CD4-positive, alpha-beta T cell (primary cell): ENCODE data around the gene ZG16. TPM values are rescaled to one million over a fixed set of nuclear protein-coding genes. Genes with fewer than 3 reads are reported as not detected.
A peak's percentile ranks its signal among the peaks of the same experiment; 100 is the strongest.

Experiments used
- ATAC-seq: fragments of 200-7000 bp; cut with Tn5 transposase; one replicate; pipeline ENCODE4 v1.10.0; 2022; ENCODE audit warnings: mild to moderate bottlenecking; ENCODE audit not compliant: poor library complexity
- CTCF ChIA-PET: fragments of 350-600 bp; sonication (Branson Sonifier 250); formaldehyde crosslinking; loops from one replicate; lab custom pipeline; 2021; ENCODE audit warnings: antibody characterized with exemption, inconsistent platforms; lab: Charles Lee
- POLR2A ChIA-PET: fragments of 350-600 bp; sonication (Branson Sonifier 250); formaldehyde crosslinking; loops from one replicate; lab custom pipeline; 2021; ENCODE audit warnings: antibody characterized with exemption, inconsistent platforms; lab: Charles Lee
- DNase-seq, 14 experiments: peaks; one replicate each; pipeline ENCODE4 v3.0.0-alpha.2; 2013 to 2020; ENCODE audit warnings: mixed read lengths in 2 of 14
- H3K27ac ChIP-seq, 2 donors: one replicate each; pipeline versions ENCODE4 v1.5.1 to v1.7.0; 2013; ENCODE audit warnings: low read length in 2 of 2, low read depth in 1 of 2, mild to moderate bottlenecking in 1 of 2
- H3K27me3 ChIP-seq, 2 experiments: 1 replicate in 1 of 2; 2 replicates in 1 of 2; pipeline versions ENCODE4 v1.6.1 to v1.7.0; 2013; ENCODE audit warnings: low read length in 2 of 2, control low read depth in 1 of 2, mild to moderate bottlenecking in 1 of 2, moderate library complexity in 1 of 2; ENCODE audit not compliant: insufficient read depth in 2 of 2, control insufficient read depth in 1 of 2
- H3K36me3 ChIP-seq: one replicate; pipeline ENCODE4 v1.6.1; 2013; ENCODE audit warnings: low read length, control low read depth; ENCODE audit not compliant: insufficient read depth
- H3K4me1 ChIP-seq: one replicate; pipeline ENCODE4 v1.6.1; 2013; ENCODE audit warnings: low read length, control low read depth; ENCODE audit not compliant: insufficient read depth
- H3K4me3 ChIP-seq: one replicate; pipeline ENCODE4 v1.5.1; 2013; ENCODE audit warnings: mild to moderate bottlenecking, low read length, moderate library complexity
- H3K9me3 ChIP-seq, 2 experiments: 1 replicate in 1 of 2; 2 replicates in 1 of 2; pipeline versions ENCODE4 v1.6.1 to v1.7.0; 2013; ENCODE audit warnings: low read length in 2 of 2, mild to moderate bottlenecking in 2 of 2, control low read depth in 1 of 2, moderate library complexity in 1 of 2; ENCODE audit not compliant: control insufficient read depth in 1 of 2, insufficient read depth in 1 of 2
- H3K27ac Mint-ChIP-seq: one replicate; pipeline ENCODE4 v1.8.0; 2020; ENCODE audit warnings: mixed read lengths
- H3K27me3 Mint-ChIP-seq: one replicate; pipeline ENCODE4 v1.8.0; 2021; ENCODE audit warnings: mixed read lengths
- H3K36me3 Mint-ChIP-seq: one replicate; pipeline ENCODE4 v1.8.0; 2021; ENCODE audit warnings: low read depth, mixed read lengths
- H3K4me1 Mint-ChIP-seq: one replicate; pipeline ENCODE4 v1.8.0; 2021; ENCODE audit warnings: low read depth, mixed read lengths
- H3K4me3 Mint-ChIP-seq: one replicate; pipeline ENCODE4 v1.8.0; 2020; ENCODE audit warnings: mild to moderate bottlenecking, mixed read lengths
- H3K9me3 Mint-ChIP-seq: one replicate; pipeline ENCODE4 v1.8.0; 2020; ENCODE audit warnings: mixed read lengths
- intact Hi-C, 2 experiments: fragments of 100-400 bp; cut with DNase I in 1 of 2; cut with micrococcal nuclease in 1 of 2; formaldehyde crosslinking; loops; one replicate each; pipeline versions ENCODE4 v1.15.1 to v1.9.0; 2023 to 2025; cut with DNase I, micrococcal nuclease
- total RNA-seq, 174 experiments: library from RNA in 2 of 174; stranded (reverse) in 2 of 174; gene quantifications; one replicate each; pipeline ENCODE4 v1.2.3 and lab custom pipeline; 2021 to 2026
- TF ChIP-seq, protein P1 (sequence below): fragments of 200-600 bp; IDR thresholded peaks from one replicate; pipeline ENCODE4 v1.8.0; 2022; ENCODE audit warnings: antibody characterized with exemption, mild to moderate bottlenecking

ZG16 gene
- total RNA-seq, 2 experiments from 2014 or later = not detected

DNA sequence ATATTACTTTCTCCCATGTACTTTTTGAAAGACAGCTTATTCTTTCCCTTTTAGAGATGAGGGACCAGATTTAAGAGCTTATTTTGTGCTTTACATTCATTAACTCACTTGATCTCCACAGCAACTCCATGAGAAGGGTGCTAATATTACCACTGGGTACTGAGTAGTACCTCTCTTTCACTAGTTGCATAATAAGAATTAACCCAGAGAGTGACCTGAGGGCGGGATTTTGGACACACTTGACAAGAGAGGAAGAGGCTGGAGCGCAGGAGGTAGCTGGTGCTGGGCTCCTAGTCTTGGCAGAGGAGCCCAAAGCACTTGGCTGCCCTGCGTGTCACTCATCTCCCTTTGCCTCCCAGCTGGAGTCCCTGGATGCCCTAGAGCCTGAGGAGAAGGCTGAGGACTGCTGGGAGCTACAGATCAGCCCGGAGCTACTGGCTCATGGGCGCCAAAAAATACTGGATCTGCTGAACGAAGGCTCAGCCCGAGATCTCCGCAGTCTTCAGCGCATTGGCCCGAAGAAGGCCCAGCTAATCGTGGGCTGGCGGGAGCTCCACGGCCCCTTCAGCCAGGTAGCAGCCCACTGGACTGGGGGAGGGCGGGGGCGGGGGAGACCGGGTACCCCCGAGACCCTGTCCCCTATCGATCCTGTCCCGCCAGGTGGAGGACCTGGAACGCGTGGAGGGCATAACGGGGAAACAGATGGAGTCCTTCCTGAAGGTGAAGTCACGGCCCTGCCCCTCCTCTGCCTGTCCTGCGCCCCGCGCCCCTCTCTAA is 26.6 kb downstream of the ZG16 start:
- Histone ChIP-seq H3K27ac (peak overlapping the region; percentile 92 to 96), H3K27me3 (no peaks in the 10 kb centered on the region), H3K4me3 (peak overlapping the region; percentile 94), H3K36me3 (peaks cover 38% of the 10 kb centered on the region), H3K9me3 (no peaks in the 10 kb centered on the region), H3K4me1 (peaks cover 43% of the 10 kb centered on the region)
- ATAC-seq (no peak), DNase-seq (peak in 1 of 14 experiments; percentile 20)
- peak overlapping the region; percentile 96 for H3K27ac Mint-ChIP-seq
- CTCF ChIA-PET = interaction anchor here (0.6 to 2.6 kb wide), 8 partner anchors 11 to 104 kb away, joined by 3 to 24 read pairs (median 4); partner anchors contain the start of genes KIF22 and PAGR1
- TF ChIP-seq, protein P1, sequence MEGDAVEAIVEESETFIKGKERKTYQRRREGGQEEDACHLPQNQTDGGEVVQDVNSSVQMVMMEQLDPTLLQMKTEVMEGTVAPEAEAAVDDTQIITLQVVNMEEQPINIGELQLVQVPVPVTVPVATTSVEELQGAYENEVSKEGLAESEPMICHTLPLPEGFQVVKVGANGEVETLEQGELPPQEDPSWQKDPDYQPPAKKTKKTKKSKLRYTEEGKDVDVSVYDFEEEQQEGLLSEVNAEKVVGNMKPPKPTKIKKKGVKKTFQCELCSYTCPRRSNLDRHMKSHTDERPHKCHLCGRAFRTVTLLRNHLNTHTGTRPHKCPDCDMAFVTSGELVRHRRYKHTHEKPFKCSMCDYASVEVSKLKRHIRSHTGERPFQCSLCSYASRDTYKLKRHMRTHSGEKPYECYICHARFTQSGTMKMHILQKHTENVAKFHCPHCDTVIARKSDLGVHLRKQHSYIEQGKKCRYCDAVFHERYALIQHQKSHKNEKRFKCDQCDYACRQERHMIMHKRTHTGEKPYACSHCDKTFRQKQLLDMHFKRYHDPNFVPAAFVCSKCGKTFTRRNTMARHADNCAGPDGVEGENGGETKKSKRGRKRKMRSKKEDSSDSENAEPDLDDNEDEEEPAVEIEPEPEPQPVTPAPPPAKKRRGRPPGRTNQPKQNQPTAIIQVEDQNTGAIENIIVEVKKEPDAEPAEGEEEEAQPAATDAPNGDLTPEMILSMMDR = no peak
- POLR2A ChIA-PET = interaction anchor here (0.8 to 11.3 kb wide), 19 partner anchors 11 to 982 kb away, joined by 3 to 217 read pairs (median 4); partner anchors contain the start of genes C16orf54, CDIPT, KIF22 and MVP
- H3K9me3 Mint-ChIP-seq = no peaks in the 10 kb centered on the region
- peak overlapping the region; percentile 100 for H3K4me3 Mint-ChIP-seq
- peaks cover 38% of the 10 kb centered on the region for H3K4me1 Mint-ChIP-seq
- H3K36me3 Mint-ChIP-seq = peaks cover 69% of the 10 kb centered on the region
- H3K27me3 Mint-ChIP-seq = no peaks in the 10 kb centered on the region
- intact Hi-C loops = loop anchor here (1.0 to 5.0 kb wide), 7 partner anchors 12 to 263 kb away; partner anchors contain the start of genes CDIPT (in 2 of the 2), ALDOA (in 1 of the 2), HIRIP3 (in 1 of the 2) and INO80E (in 1 of the 2)

DNA sequence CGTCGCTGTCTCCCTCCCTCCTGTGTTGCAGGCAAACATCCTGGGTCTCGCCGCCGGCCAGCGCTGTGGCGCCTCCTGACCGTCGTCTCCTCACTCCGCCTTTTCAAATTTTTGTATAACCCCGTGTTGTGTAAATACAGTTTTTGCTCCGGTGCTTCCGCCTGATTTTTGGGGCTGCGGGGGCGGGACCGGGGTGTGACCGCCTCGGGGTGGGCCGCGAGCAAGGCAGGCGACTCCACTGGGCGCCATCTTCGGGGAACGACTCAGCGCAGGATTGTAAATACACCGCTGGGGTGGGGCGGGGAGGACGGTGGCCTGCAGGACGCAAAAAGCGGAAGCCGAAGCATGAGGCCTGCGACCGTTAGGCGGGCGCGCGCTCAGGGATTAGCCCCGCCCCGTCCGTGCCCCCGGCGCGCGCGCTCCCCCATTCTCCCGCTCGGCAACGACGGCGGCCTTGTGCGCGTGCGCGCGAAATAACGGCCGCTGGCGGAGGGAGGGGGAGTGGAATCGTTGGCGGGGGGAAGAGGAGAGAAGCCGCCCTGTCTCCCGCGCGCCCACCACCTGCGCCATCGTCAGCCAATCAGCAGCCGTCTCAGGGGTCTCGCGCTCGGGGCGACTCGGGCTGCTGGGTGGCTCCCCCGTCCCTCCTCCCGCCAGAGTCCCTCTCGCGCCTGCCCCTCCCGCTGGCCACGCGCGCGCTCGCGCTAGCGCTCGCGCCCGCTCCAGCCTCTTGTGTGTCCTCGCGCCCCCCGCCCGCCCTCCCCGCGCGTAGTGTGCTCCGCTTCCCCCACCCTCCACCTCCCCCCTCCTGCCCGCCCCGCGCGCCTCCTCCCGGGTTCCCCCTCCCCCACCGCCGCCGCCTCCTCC is 27.4 kb downstream of the ZG16 start:
- Histone ChIP-seq H3K27me3 (no peaks in the 10 kb centered on the region), H3K4me1 (peaks cover 51% of the 10 kb centered on the region), H3K4me3 (peak overlapping the region; percentile 94), H3K27ac (peak overlapping the region; percentile 92 to 96), H3K36me3 (peaks cover 41% of the 10 kb centered on the region), H3K9me3 (no peaks in the 10 kb centered on the region)
- Mint-ChIP-seq H3K4me3 (peak overlapping the region; percentile 100), H3K4me1 (peaks cover 46% of the 10 kb centered on the region), H3K27me3 (no peaks in the 10 kb centered on the region), H3K27ac (peak overlapping the region; percentile 96), H3K9me3 (no peaks in the 10 kb centered on the region), H3K36me3 (peaks cover 71% of the 10 kb centered on the region)
- intact Hi-C loops = loop anchor here (1.0 to 5.0 kb wide), 9 partner anchors 11 to 262 kb away; partner anchors contain the start of genes CDIPT (in 2 of the 2), ALDOA (in 1 of the 2), HIRIP3 (in 1 of the 2) and INO80E (in 1 of the 2)
- TF ChIP-seq, protein P1 = no peak
- ChIA-PET CTCF (interaction anchor here (1.9 to 3.4 kb wide), 3 partner anchors 10 to 15 kb away, joined by 10 to 75 read pairs (median 24); partner anchors contain the start of genes KIF22 and PAGR1), POLR2A (interaction anchor here (0.9 to 11.3 kb wide), 16 partner anchors 12 to 378 kb away, joined by 3 to 217 read pairs (median 14); partner anchors contain the start of genes ALDOA, C16orf54, CDIPT and CORO1A)
- ATAC-seq (peak; percentile 63), DNase-seq (peak; percentile 95 to 99 (median 98))
